ENCODE results near the gene SPC24.
"Not testable (repeated sequence)": the region's sequence is repeated elsewhere in the genome, so short reads cannot be mapped to it uniquely, and the experiment has no call there.

Gene SPC24

GRCh38 chr19:11166281-11167142 lies 10.9 kb upstream of the SPC24 start:
- DNase-seq (ENCODE audit: low spot score) = no peak

- no peak for DNase-seq (ENCODE audit: low spot score)
Measured at GRCh38 chr19:11165486-11166030, 10.0 kb upstream of the SPC24 start.

GRCh38 chr19:11164879-11165406 lies 9.4 kb upstream of the SPC24 start:
- DNase-seq (ENCODE audit: low spot score) = no peak

- no peak for DNase-seq (ENCODE audit: low spot score)
Measured at GRCh38 chr19:11164296-11164695, 8.7 kb upstream of the SPC24 start.

DNA sequence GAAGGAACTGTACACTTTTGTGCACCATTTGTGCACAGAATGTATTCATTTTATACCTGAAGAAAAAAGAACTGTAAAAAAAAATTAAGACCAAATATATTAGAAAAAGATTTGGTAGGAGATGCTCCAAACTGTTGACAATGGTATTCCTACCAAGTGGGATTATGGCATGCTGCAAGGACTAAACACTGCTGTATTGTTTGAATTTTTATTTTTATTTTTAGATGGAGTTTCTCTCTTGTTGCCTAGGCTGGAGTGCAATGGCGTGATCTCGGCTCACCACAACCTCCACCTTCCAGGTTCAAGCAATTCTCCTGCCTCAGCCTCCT lies 4.8 kb upstream of the SPC24 start:
- DNase-seq (ENCODE audit: low spot score) = not testable (repeated sequence)

DNA sequence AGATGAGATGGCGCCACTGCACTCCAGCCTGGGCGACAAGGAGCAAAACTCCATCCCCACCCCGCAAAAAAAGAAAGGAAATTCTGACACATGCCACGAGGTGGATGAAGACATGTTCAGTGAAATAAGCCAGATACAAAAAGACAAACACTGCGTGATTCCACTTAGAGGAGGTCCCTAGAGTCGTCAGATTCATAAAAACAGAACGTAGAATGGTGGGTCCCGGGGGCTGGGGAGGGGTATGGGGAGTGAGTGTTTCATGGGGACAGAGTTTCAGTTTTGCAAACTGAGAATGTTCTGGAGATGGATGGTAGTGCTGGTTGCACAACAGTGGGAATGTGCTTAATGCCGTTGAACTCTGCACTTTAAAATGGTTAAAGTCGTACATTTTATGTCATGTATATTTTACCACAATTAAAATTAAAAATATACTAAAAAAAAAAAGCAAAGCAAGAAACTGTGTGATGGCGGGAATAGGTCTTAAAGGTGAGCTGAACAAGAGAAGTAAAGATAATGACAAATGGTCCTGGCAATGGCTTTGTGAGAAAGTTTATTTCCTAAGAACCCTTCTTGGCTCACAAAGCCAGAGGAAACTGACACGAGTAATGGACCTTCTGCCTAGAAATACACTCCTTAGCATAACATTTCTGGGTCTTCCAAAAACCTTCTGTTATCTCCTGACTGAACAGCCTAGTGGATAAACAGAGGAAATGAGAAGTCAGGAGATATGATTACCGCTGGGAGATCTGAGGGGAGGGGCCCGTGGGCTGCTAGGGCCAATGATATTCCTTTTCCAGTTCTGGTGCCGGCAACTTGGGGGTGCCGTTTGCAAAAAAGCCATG lies 4.2 kb upstream of the SPC24 start:
- DNase-seq (ENCODE audit: low spot score) = no peak

DNA sequence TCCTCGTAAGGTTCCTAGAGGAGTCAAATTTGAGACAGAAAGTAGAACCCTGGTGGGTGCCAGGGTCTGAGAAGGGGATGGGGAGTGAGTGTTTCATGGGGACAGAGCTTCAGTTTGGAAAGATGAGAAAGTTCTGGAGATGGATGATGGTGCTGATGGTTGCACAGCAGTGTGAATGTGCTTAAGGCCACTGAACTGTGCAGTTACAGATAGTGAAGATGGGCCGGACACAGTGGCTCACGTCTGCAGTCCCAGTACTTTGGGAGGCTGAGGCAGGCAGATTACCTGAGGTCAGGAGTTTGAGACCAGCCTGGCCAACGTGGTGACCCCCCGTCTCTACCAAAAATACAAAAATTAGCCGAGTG lies 917 bp downstream of the SPC24 start:
- DNase-seq (ENCODE audit: low spot score) = no peak

DNA sequence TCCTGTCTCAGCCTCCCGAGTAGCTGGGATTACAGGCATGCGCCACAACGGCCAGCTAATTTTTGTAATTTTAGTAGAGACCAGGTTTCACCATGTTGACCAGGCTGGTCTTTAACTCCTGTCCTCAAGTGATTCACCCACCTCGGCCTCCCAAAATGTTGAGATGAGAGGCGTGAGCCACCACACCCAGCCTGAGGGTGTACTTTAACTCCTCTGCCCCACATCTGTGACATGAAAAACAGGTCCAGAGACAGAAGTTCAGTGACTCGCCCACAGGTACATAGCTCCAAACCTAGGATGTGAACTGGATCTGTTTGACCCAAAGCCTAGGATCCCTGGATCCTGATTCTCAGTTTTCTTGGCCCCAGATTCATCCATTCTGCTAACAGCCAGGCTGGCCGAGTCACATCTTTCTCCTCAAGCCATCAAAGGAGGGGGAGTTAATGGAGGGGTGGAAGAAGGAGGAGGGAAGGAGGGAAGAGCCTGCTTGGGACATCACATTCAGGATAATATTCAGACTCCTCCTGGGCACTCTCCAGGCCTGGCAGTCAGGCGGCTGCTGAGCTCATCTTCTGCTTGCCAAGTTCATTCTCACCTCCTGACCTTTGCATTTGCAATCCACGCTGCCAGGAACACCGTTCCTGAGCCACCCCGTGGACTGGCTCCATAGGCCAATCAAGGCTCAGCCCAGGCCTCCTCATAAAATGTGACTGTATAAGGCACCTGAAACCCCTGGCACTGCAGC lies 3.1 kb downstream of the SPC24 start:
- DNase-seq (ENCODE audit: low spot score) = no peak

DNA sequence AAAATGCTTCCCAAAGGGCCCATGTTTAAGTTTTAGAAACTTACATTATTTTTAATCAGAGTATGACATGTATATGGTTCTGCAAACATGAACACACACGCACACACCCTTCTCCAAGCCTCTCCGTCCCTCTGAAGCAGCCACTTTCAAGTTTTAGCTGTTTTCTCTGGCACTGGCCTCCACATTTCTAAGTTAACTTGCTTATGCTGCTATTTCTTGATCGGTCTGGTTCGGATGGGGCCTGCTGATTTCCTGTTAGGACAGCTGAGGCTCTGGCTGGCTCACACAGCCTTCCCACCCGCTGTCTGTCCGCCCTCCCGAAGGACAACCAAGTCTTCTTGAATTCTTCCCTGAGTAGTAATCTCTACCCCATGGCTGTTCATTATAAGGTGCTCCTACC lies 4.4 kb downstream of the SPC24 start:
- DNase-seq (ENCODE audit: low spot score) = no peak

- DNase-seq (ENCODE audit: low spot score) = no peak
Measured at GRCh38 chr19:11148001-11148400, 7.6 kb downstream of the SPC24 start.

- DNase-seq (ENCODE audit: low spot score) = no peak
Measured at GRCh38 chr19:11145536-11145924, 10.1 kb downstream of the SPC24 start.

GRCh38 chr19:11142528-11143171 lies 12.9 kb downstream of the SPC24 start:
- DNase-seq (ENCODE audit: low spot score) = no peak

GRCh38 chr19:11141937-11142527 lies 13.6 kb downstream of the SPC24 start:
- DNase-seq (ENCODE audit: low spot score) = no peak

GRCh38 chr19:11140896-11141295 lies 14.7 kb downstream of the SPC24 start:
- DNase-seq (ENCODE audit: low spot score) = no peak

- not testable (repeated sequence) for DNase-seq (ENCODE audit: low spot score)
Measured at GRCh38 chr19:11140023-11140538, 15.5 kb downstream of the SPC24 start.

DNA sequence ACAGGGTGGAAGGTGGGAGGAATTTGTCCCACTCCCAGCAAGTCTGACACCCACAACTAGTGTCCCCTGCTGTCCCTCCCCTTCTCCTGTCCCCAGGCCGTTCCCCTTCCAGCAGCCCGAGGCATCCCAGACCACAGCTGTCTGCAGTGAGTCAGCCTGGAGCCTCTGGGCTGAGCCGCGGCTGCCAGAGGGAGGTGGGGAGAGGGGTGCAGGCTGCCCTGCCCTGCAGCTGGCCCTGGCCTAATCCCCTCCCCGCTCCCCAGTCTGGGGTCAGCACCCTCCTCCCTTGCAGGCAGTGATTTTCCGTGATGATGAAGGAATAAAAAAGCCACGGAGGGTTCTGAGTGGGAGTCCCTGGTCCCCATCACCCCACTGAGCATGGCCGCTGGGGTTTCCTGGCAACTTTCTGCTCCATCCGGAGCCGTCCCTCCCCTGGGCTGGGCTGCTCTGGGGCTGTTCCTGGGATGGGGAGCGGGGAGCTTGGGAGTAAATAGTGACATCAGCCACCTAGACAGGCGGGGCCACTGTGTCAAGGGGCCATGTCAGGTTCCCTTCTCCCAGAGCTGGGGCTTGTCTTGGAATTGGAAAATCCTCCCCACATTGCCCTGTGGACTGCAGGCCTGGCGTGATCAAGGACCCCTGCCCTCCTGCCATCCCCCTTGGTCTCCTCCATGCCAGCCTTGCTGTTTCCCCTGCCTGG lies 16.8 kb downstream of the SPC24 start:
- DNase-seq (ENCODE audit: low spot score) = no peak

GRCh38 chr19:11137542-11138384 lies 17.8 kb downstream of the SPC24 start:
- DNase-seq (ENCODE audit: low spot score) = peak; percentile 53

GRCh38 chr19:11136400-11137101 lies 19.0 kb downstream of the SPC24 start:
- DNase-seq (ENCODE audit: low spot score) = no peak

- DNase-seq (ENCODE audit: low spot score) = no peak
Measured at GRCh38 chr19:11131471-11131870, 24.1 kb downstream of the SPC24 start.

All from germinal center (tissue), 1 donor.